Cardiac fibroblast (primary cell): Measurements from ENCODE around the gene CCP110.

Experiments
- DNase-seq, 2 donors: peaks; one replicate each; pipeline versions ENCODE4 v3.0.0 to v3.0.0-alpha.2; 2010; ENCODE audit warnings: low read depth in 2 of 2
- H3K4me3 ChIP-seq, 2 donors: replicated peaks in 1 of 2; 1 replicate in 1 of 2; 2 replicates in 1 of 2; pipeline ENCODE4 v1.5.1; 2011; ENCODE audit warnings: low read depth in 2 of 2, low read length in 2 of 2, mild to moderate bottlenecking in 2 of 2, moderate library complexity in 1 of 2
- CTCF ChIP-seq: IDR thresholded peaks from one replicate; pipeline ENCODE4 v1.5.1; 2011; ENCODE audit warnings: low read depth, mild to moderate bottlenecking, low read length, inconsistent platforms

The CCP110 gene

GRCh38 chr16:19499006-19499405, 24.7 kb upstream of the CCP110 start:
- no peak for DNase-seq
- TF ChIP-seq CTCF: no peak
- no peak overlapping the region for H3K4me3 ChIP-seq

- no peak for TF ChIP-seq CTCF
- no peak for DNase-seq
- H3K4me3 ChIP-seq: no peak overlapping the region
Measured at GRCh38 chr16:19499481-19499880, 24.3 kb upstream of the CCP110 start.

- peak; percentile 85 to 87 for DNase-seq
- TF ChIP-seq CTCF: peak; percentile 80
- no peak overlapping the region for H3K4me3 ChIP-seq
Measured at GRCh38 chr16:19502395-19503131, 21.2 kb upstream of the CCP110 start.

- no peak for DNase-seq
- no peak overlapping the region for H3K4me3 ChIP-seq
- no peak for TF ChIP-seq CTCF
Measured at GRCh38 chr16:19503461-19504075, 20.2 kb upstream of the CCP110 start.

- H3K4me3 ChIP-seq: no peak overlapping the region
- peak; percentile 64 to 84 for DNase-seq
- no peak for TF ChIP-seq CTCF
Measured at GRCh38 chr16:19505600-19506303, 18.0 kb upstream of the CCP110 start.

GRCh38 chr16:19506965-19507364, 16.8 kb upstream of the CCP110 start:
- no peak for DNase-seq
- TF ChIP-seq CTCF: no peak
- H3K4me3 ChIP-seq: no peak overlapping the region
